ENCODE results near the gene ZNF256. TPM values are rescaled to one million over a fixed set of nuclear protein-coding genes. Genes with fewer than 3 reads are reported as not detected.
A peak's percentile ranks its signal among the peaks of the same experiment; 100 is the strongest.
"Not testable (repeated sequence)": the region's sequence is repeated elsewhere in the genome, so short reads cannot be mapped to it uniquely, and the experiment has no call there.

The ZNF256 gene
- total and polyA plus RNA-seq, 9 of the 15 experiments (the other 6 are each of a cell fraction or from before 2014, with no cell fraction given): 0.07 to 0.36 (median 0.21) TPM; not detected in 1

GRCh38 chr19:57916168-57916995 lies 31.1 kb downstream of the ZNF256 start, which contains the start of gene ZNF417 (continued):
- peak; percentile 91 for TF ChIP-seq ZBTB40 (IDR thresholded peaks at IDR 0.05)
- TF ChIP-seq ZBTB40 (CRISPR knock-in tag; IDR thresholded peaks at IDR 0.05); PBX2 (CRISPR knock-in tag; IDR thresholded peaks at IDR 0.05; ENCODE audit: low read depth): not testable (repeated sequence)
- TF ChIP-seq NRF1 (conservative IDR thresholded peaks at IDR 0.05 in 1 of 2, IDR thresholded peaks at IDR 0.05 in 1 of 2): peak; percentile 31 to 59; a peak in 3 of 4 replicates
- TF ChIP-seq FOXK2 (conservative IDR thresholded peaks at IDR 0.05 in 1 of 2, IDR thresholded peaks at IDR 0.05 in 1 of 2; ENCODE audit: low read depth in 2 of 2): peak; percentile 67 to 77; a peak in 2 of 4 replicates
- TF ChIP-seq YY1 (IDR thresholded peaks at IDR 0.05; ENCODE audit: borderline replicate concordance in 1 of 3, control insufficient read depth in 1 of 3, extremely low read depth in 1 of 3, insufficient read depth in 3 of 3, insufficient read length in 1 of 3, insufficient replicate concordance in 2 of 3, low read depth in 1 of 3, low read length in 2 of 3): peak in 2 of 3 experiments; percentile 55 to 87
- TF ChIP-seq PBX2 (tag; conservative IDR thresholded peaks at IDR 0.05; ENCODE audit: low read depth): peak; percentile 97
- TF ChIP-seq ZNF143 (CRISPR knock-in tag; IDR thresholded peaks at IDR 0.05): peak; percentile 90
- peak; percentile 63 for TF ChIP-seq ZBTB12 (CRISPR knock-in tag; IDR thresholded peaks at IDR 0.05)
- peak in 1 of 2 experiments; percentile 61; a peak in 2 of 4 replicates for TF ChIP-seq RCOR1 (IDR thresholded peaks at IDR 0.05; ENCODE audit: borderline replicate concordance in 1 of 2, low read depth in 2 of 2, low read length in 2 of 2)

Measured in K562 (cell line).